Right atrium auricular region (tissue), 2 donors: ENCODE results near the gene OR52R1. TPM values are rescaled to one million over a fixed set of nuclear protein-coding genes. Genes with fewer than 3 reads are reported as not detected.

ENCODE experiments used
- DNase-seq: peaks from one replicate; pipeline ENCODE4 v3.0.0-alpha.2; 2019; ENCODE audit warnings: low spot score
- H3K27ac ChIP-seq, 2 donors: fragments of 200-600 bp; sonication (generic); 1 replicate in 1 of 2; 2 replicates in 1 of 2; pipeline ENCODE4 v1.5.1; 2016 to 2019
- H3K27me3 ChIP-seq, 2 donors: fragments of 200-600 bp; sonication (generic); one replicate each; pipeline versions ENCODE4 v1.5.1 to v1.6.0; 2017 to 2019
- H3K36me3 ChIP-seq: fragments of 200-600 bp; sonication (generic); one replicate; pipeline ENCODE4 v1.5.1; 2016
- H3K4me1 ChIP-seq, 2 donors: fragments of 200-600 bp; sonication (generic); one replicate each; pipeline versions ENCODE4 v1.5.1 to v1.6.0; 2017 to 2019
- H3K4me3 ChIP-seq, 2 donors: fragments of 200-600 bp; sonication (generic); 1 replicate in 1 of 2; 2 replicates in 1 of 2; pipeline ENCODE4 v1.5.1; 2017 to 2019; ENCODE audit warnings: mild to moderate bottlenecking in 1 of 2, moderate library complexity in 1 of 2
- H3K9me3 ChIP-seq, 2 donors: fragments of 200-600 bp; sonication (generic); one replicate each; pipeline ENCODE4 v1.5.1; 2019
- total RNA-seq, 2 donors: library from RNA; depleted of rRNA; stranded (reverse); fragments of >200 nt; gene quantifications; one replicate each; pipeline ENCODE4 v1.1.0, GENCODE V29; 2016
- TF ChIP-seq, protein P1 (sequence below), 2 donors: fragments of 200-600 bp; sonication (generic); IDR thresholded peaks; one replicate each; pipeline ENCODE4 v1.5.1; 2019; ENCODE audit warnings: antibody characterized with exemption in 2 of 2

The OR52R1 gene
- total RNA-seq, 2 donors from 2014 or later: not detected

- no peak for DNase-seq
- Histone ChIP-seq H3K4me1 (no peaks in the 10 kb centered on the region), H3K27me3 (no peaks in the 10 kb centered on the region), H3K9me3 (no peaks in the 10 kb centered on the region), H3K27ac (no peak overlapping the region), H3K36me3 (no peaks in the 10 kb centered on the region), H3K4me3 (no peak overlapping the region)
- TF ChIP-seq, protein P1, sequence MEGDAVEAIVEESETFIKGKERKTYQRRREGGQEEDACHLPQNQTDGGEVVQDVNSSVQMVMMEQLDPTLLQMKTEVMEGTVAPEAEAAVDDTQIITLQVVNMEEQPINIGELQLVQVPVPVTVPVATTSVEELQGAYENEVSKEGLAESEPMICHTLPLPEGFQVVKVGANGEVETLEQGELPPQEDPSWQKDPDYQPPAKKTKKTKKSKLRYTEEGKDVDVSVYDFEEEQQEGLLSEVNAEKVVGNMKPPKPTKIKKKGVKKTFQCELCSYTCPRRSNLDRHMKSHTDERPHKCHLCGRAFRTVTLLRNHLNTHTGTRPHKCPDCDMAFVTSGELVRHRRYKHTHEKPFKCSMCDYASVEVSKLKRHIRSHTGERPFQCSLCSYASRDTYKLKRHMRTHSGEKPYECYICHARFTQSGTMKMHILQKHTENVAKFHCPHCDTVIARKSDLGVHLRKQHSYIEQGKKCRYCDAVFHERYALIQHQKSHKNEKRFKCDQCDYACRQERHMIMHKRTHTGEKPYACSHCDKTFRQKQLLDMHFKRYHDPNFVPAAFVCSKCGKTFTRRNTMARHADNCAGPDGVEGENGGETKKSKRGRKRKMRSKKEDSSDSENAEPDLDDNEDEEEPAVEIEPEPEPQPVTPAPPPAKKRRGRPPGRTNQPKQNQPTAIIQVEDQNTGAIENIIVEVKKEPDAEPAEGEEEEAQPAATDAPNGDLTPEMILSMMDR (IDR thresholded peaks at IDR 0.05): no peak
Measured at GRCh38 chr11:4766420-4767043, 37.6 kb downstream of the OR52R1 start.

GRCh38 chr11:4763096-4763495 is 41.1 kb downstream of the OR52R1 start:
- TF ChIP-seq, protein P1 (IDR thresholded peaks at IDR 0.05): no peak
- Histone ChIP-seq H3K27ac (no peak overlapping the region), H3K4me3 (no peak overlapping the region), H3K27me3 (no peaks in the 10 kb centered on the region), H3K9me3 (no peaks in the 10 kb centered on the region), H3K4me1 (no peaks in the 10 kb centered on the region), H3K36me3 (no peaks in the 10 kb centered on the region)
- no peak for DNase-seq

Other genes with a start within 250 kb of the OR52R1 start
- not detected for gene OR52I2, start 222.6 kb downstream of the OR52R1 start, total RNA-seq
- gene OR52I1, start 210.3 kb downstream of the OR52R1 start, total RNA-seq: not detected
- gene TRIM68, start 196.1 kb downstream of the OR52R1 start, total RNA-seq: 1 to 10 TPM; 7.5 to 9.6 TPM
- gene OR51D1, start 166.9 kb downstream of the OR52R1 start, total RNA-seq: not detected
- 1 to 10 TPM in 1 of 2 donors, under 1 TPM in 1; 0.12 to 1.3 TPM for gene OR51E1, start 160.4 kb downstream of the OR52R1 start, total RNA-seq
- under 1 TPM in 1 of 2 donors, not detected in 1; 0.15 TPM for gene OR51E2, start 106.5 kb downstream of the OR52R1 start, total RNA-seq
- not detected for gene MMP26, start 99.6 kb downstream of the OR52R1 start, total RNA-seq
- gene OR51F1, start 34.4 kb downstream of the OR52R1 start, total RNA-seq: not detected
- not detected for gene OR51F2, start 16.9 kb upstream of the OR52R1 start, total RNA-seq
- gene OR51S1, start 44.8 kb upstream of the OR52R1 start, total RNA-seq: not detected
- gene OR51T1, start 77.5 kb upstream of the OR52R1 start, total RNA-seq: not detected
- not detected for gene OR51A7, start 99.4 kb upstream of the OR52R1 start, total RNA-seq
- gene OR51G2, start 115.0 kb upstream of the OR52R1 start, total RNA-seq: not detected
- not detected for gene OR51G1, start 120.0 kb upstream of the OR52R1 start, total RNA-seq
- gene OR51A4, start 143.2 kb upstream of the OR52R1 start, total RNA-seq: not detected
- not detected for gene OR51A2, start 151.3 kb upstream of the OR52R1 start, total RNA-seq
- not detected for gene OR51L1, start 190.5 kb upstream of the OR52R1 start, total RNA-seq
- not detected for gene OR52J3, start 242.1 kb upstream of the OR52R1 start, total RNA-seq